Caco-2 (cell line): Measurements from ENCODE around the gene GRID1. TPM values are rescaled to one million over a fixed set of nuclear protein-coding genes. Genes with fewer than 3 reads are reported as not detected.
A peak's percentile ranks its signal among the peaks of the same experiment; 100 is the strongest.

Experiments
- BruUV-seq: library from RNA; stranded (reverse); fragments of 400-500 nt; replicated peaks from 2 replicates; lab custom pipeline; 2021; lab: Mats Ljungman, UMichigan
- CTCF ChIA-PET: fragments of 300-600 bp; sonication (Branson Sonifier 250); formaldehyde crosslinking; loops from one replicate; lab custom pipeline; 2022; ENCODE audit warnings: antibody characterized with exemption; lab: Charles Lee
- POLR2A ChIA-PET: fragments of 300-600 bp; sonication (Branson Sonifier 250); formaldehyde crosslinking; loops from one replicate; lab custom pipeline; 2022; ENCODE audit warnings: antibody characterized with exemption; lab: Charles Lee
- DNase-seq, 2 experiments: peaks; one replicate each; pipeline versions ENCODE4 v3.0.0 to v3.0.0-alpha.2; 2020 to 2022
- H3K27me3 ChIP-seq: replicated peaks from 2 replicates; pipeline ENCODE4 v1.6.0; 2011; ENCODE audit warnings: low read length; ENCODE audit not compliant: control insufficient read depth, insufficient read depth
- H3K36me3 ChIP-seq: 2 replicates; pipeline ENCODE4 v1.5.1; 2011; ENCODE audit warnings: low read length; ENCODE audit not compliant: control insufficient read depth, insufficient read depth
- H3K4me1 ChIP-seq: fragments of 250-450 bp; sonication (Bioruptor Pico); 2 replicates; pipeline ENCODE4 v1.5.1; 2020; ENCODE audit warnings: mild to moderate bottlenecking
- H3K4me3 ChIP-seq: 2 replicates; pipeline ENCODE4 v1.5.1; 2011; ENCODE audit warnings: low read depth, mild to moderate bottlenecking, control low read depth, low read length
- H3K9me3 ChIP-seq: fragments of 250-450 bp; sonication (Bioruptor Pico); 2 replicates; pipeline ENCODE4 v1.5.1; 2020; ENCODE audit warnings: mild to moderate bottlenecking, moderate library complexity
- H3K27ac Mint-ChIP-seq: one replicate; pipeline ENCODE4 v1.8.0; 2022; ENCODE audit warnings: mixed read lengths; ENCODE audit not compliant: unreplicated experiment
- H3K27me3 Mint-ChIP-seq: one replicate; pipeline ENCODE4 v1.8.0; 2022; ENCODE audit warnings: mixed read lengths; ENCODE audit not compliant: insufficient read depth, unreplicated experiment
- H3K36me3 Mint-ChIP-seq: one replicate; pipeline ENCODE4 v1.8.0; 2022; ENCODE audit warnings: mild to moderate bottlenecking, mixed read lengths; ENCODE audit not compliant: insufficient read depth, unreplicated experiment
- H3K4me1 Mint-ChIP-seq: one replicate; pipeline ENCODE4 v1.8.0; 2022; ENCODE audit warnings: low read depth, mixed read lengths; ENCODE audit not compliant: unreplicated experiment
- H3K4me3 Mint-ChIP-seq: one replicate; pipeline ENCODE4 v1.8.0; 2022; ENCODE audit warnings: mild to moderate bottlenecking, moderate library complexity, mixed read lengths; ENCODE audit not compliant: unreplicated experiment
- H3K9me3 Mint-ChIP-seq: one replicate; pipeline ENCODE4 v1.8.0; 2022; ENCODE audit warnings: mixed read lengths; ENCODE audit not compliant: unreplicated experiment
- intact Hi-C: fragments of 100-400 bp; cut with micrococcal nuclease; formaldehyde crosslinking; loops from one replicate; pipeline ENCODE4 v1.10.0; 2022; ENCODE audit not compliant: unreplicated experiment
- total RNA-seq: library from RNA; stranded (reverse); gene quantifications from 2 replicates; pipeline ENCODE4 v1.2.3, GENCODE V29; 2022
- TF ChIP-seq, protein P1 (sequence below), 2 experiments: fragments of 200-600 bp in 1 of 2; IDR thresholded peaks; 1 replicate in 1 of 2; 2 replicates in 1 of 2; pipeline versions ENCODE4 v1.5.1 to v1.8.0; 2011 to 2022; ENCODE audit warnings: antibody characterized with exemption in 1 of 2, control low read depth in 1 of 2, inconsistent platforms in 1 of 2, low read depth in 1 of 2, low read length in 1 of 2, mild to moderate bottlenecking in 1 of 2, moderate library complexity in 1 of 2; ENCODE audit not compliant: insufficient read depth in 1 of 2, severe bottlenecking in 1 of 2, unreplicated experiment in 1 of 2

The GRID1 gene
- total RNA-seq, 1 experiment from 2014 or later, result 8.0 TPM

DNA sequence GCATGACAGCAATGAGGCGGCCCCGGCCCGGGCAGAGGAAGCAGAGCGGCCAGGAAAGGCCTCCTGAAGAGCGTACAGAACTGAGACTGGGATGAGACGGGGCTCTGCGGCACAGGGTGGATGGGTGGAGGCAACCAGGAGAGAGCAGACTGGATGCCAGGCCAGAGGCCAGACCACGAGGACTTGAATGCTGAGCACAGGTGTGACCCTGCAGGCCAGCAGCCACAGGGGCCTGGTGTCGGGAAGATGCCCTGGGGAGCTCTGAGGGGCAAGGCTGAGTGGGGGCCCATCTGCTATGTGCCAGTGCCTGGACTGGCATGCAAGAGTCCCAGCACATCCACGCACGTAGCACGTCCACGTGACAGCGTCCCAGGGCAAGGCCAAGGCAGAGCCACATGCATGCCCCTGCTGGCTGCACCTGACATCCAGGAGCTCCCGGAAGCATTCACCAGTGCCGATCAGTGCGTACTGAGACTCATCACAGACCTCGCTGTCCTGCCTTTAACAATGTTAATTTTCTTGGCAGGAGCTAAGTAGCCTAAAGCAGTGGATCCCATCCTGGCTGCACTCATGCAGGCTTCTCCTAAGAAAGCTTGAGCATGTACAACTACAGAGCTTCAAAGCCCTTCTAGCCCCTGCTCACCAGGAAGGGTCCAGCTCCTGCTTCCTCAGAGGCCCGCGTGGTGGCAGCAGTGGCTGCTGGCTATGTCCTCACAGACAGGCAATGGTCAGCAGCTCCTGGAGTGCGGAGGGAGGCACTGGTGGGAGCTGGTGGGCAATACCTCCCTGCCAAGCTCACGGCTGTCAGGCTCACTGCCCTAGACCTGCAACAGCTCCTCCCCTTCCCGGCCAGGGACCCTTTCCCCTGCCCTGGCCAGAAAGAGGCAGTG is 18.0 kb downstream of the GRID1 start:
- BruUV-seq, result no TSS peak
- CTCF ChIA-PET, result interaction anchor here (0.6 to 1.9 kb wide), 12 partner anchors 9 to 237 kb away, joined by 3 to 35 read pairs (median 5); partner anchors contain the start of gene GRID1
- Histone ChIP-seq H3K4me3 (no peak overlapping the region), H3K4me1 (peaks cover 27% of the 10 kb centered on the region), H3K27me3 (no peaks in the 10 kb centered on the region), H3K9me3 (no peaks in the 10 kb centered on the region), H3K36me3 (no peaks in the 10 kb centered on the region)
- POLR2A ChIA-PET, result interaction anchor here (0.8 kb wide), 1 partner anchor 13 kb away, joined by 3 read pairs; no protein-coding TSS in a partner anchor
- H3K9me3 Mint-ChIP-seq, result no peaks in the 10 kb centered on the region
- H3K36me3 Mint-ChIP-seq, result no peaks in the 10 kb centered on the region
- H3K27ac Mint-ChIP-seq, result no peak overlapping the region
- intact Hi-C loops, result loop anchor here (1.0 kb wide), 1 partner anchor 29 kb away; no protein-coding TSS in a partner anchor
- peak; percentile 42 to 44 for DNase-seq
- H3K4me3 Mint-ChIP-seq, result no peak overlapping the region
- TF ChIP-seq, protein P1, sequence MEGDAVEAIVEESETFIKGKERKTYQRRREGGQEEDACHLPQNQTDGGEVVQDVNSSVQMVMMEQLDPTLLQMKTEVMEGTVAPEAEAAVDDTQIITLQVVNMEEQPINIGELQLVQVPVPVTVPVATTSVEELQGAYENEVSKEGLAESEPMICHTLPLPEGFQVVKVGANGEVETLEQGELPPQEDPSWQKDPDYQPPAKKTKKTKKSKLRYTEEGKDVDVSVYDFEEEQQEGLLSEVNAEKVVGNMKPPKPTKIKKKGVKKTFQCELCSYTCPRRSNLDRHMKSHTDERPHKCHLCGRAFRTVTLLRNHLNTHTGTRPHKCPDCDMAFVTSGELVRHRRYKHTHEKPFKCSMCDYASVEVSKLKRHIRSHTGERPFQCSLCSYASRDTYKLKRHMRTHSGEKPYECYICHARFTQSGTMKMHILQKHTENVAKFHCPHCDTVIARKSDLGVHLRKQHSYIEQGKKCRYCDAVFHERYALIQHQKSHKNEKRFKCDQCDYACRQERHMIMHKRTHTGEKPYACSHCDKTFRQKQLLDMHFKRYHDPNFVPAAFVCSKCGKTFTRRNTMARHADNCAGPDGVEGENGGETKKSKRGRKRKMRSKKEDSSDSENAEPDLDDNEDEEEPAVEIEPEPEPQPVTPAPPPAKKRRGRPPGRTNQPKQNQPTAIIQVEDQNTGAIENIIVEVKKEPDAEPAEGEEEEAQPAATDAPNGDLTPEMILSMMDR (IDR thresholded peaks at IDR 0.05; ENCODE audit: insufficient read depth in 1 of 2, low read depth in 1 of 2, low read length in 1 of 2, severe bottlenecking in 1 of 2, unreplicated experiment in 1 of 2), result peak; percentile 20 to 64
- H3K27me3 Mint-ChIP-seq, result no peaks in the 10 kb centered on the region
- peaks cover 14% of the 10 kb centered on the region for H3K4me1 Mint-ChIP-seq

DNA sequence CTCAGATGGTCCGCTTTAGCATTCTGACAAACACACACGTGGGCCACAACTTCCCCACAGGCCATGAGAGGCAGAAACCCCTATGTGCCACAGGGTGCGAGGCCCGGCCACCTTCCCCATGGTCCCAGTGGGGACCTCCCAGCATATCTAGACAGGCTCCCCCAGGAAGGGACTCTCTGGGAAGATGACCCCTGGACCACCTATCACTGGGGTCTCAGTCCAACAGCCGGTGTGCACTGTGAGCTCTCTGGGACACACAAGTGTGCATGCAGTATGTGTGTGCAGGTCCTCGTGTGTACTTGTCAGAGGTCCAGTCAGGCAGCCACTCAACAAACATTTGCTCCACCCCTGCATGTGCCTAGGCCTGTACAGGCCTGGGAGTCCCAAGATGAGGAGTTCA is 18.7 kb downstream of the GRID1 start:
- H3K4me3 ChIP-seq, result no peak overlapping the region
- no peak overlapping the region for H3K27ac Mint-ChIP-seq
- DNase-seq, result peak in 1 of 2 experiments; percentile 22
- no peak overlapping the region for H3K4me3 Mint-ChIP-seq
- no peaks in the 10 kb centered on the region for H3K9me3 ChIP-seq
- no peaks in the 10 kb centered on the region for H3K27me3 ChIP-seq
- no peaks in the 10 kb centered on the region for H3K36me3 Mint-ChIP-seq
- TF ChIP-seq, protein P1 (IDR thresholded peaks at IDR 0.05; ENCODE audit: insufficient read depth in 1 of 2, low read depth in 1 of 2, low read length in 1 of 2, severe bottlenecking in 1 of 2, unreplicated experiment in 1 of 2), result no peak
- ChIA-PET CTCF (interaction anchor here (1.9 kb wide), 1 partner anchor 238 kb away, joined by 8 read pairs; no protein-coding TSS in a partner anchor), POLR2A (interaction anchor here (0.8 kb wide), 1 partner anchor 14 kb away, joined by 3 read pairs; no protein-coding TSS in a partner anchor)
- H3K36me3 ChIP-seq, result no peaks in the 10 kb centered on the region
- H3K4me1 ChIP-seq, result peaks cover 27% of the 10 kb centered on the region
- no peaks in the 10 kb centered on the region for H3K9me3 Mint-ChIP-seq
- H3K27me3 Mint-ChIP-seq, result no peaks in the 10 kb centered on the region
- no TSS peak for BruUV-seq
- intact Hi-C loops, result no loop called here
- H3K4me1 Mint-ChIP-seq, result peaks cover 14% of the 10 kb centered on the region
